Colonic mucosa (tissue), 4 donors: ENCODE results near the gene IL1R2. TPM values are rescaled to one million over a fixed set of nuclear protein-coding genes. Genes with fewer than 3 reads are reported as not detected.

Source experiments
- DNase-seq: peaks from one replicate; pipeline ENCODE4 v3.0.0-alpha.2; 2020
- H3K27ac ChIP-seq: fragments of 200-600 bp; one replicate; pipeline ENCODE4 v1.8.0; 2021
- H3K27me3 ChIP-seq: fragments of 200-600 bp; one replicate; pipeline ENCODE4 v1.8.0; 2021
- H3K36me3 ChIP-seq: fragments of 200-600 bp; one replicate; pipeline ENCODE4 v1.8.0; 2021
- H3K4me1 ChIP-seq: fragments of 200-600 bp; one replicate; pipeline ENCODE4 v1.8.0; 2021; ENCODE audit warnings: mild to moderate bottlenecking
- H3K4me3 ChIP-seq: fragments of 200-600 bp; one replicate; pipeline ENCODE4 v1.8.0; 2021
- H3K9ac ChIP-seq, 2 donors: one replicate each; pipeline ENCODE4 v1.7.0; 2013; ENCODE audit warnings: control low read depth in 2 of 2, low read depth in 2 of 2, low read length in 2 of 2
- H3K9me3 ChIP-seq: fragments of 200-600 bp; one replicate; pipeline ENCODE4 v1.8.0; 2021
- intact Hi-C: fragments of 100-400 bp; cut with DNase I; formaldehyde crosslinking; loops from one replicate; pipeline ENCODE4 v1.14.1; 2022
- total RNA-seq, 2 donors: library from RNA; stranded (reverse); fragmentation: NEBNext Ultra II Directional in 1 of 2; extraction: Animal tissue kit (Norgen Biotek cat#: 25700) in 1 of 2; gene quantifications; one replicate each; pipeline ENCODE4 v1.2.1, GENCODE V29; 2021
- TF ChIP-seq, protein P1 (sequence below): fragments of 200-600 bp; IDR thresholded peaks from one replicate; pipeline ENCODE4 v1.8.0; 2022; ENCODE audit warnings: antibody characterized with exemption, mild to moderate bottlenecking
- donor health status: healthy.
- donor health status: DM: no; HTN: no; CAD: no.
- donor health status: DM: no; HTN: no; CAD: no.

IL1R2 gene
- total RNA-seq, 2 donors from 2014 or later: 50.1 to 152 TPM

DNA sequence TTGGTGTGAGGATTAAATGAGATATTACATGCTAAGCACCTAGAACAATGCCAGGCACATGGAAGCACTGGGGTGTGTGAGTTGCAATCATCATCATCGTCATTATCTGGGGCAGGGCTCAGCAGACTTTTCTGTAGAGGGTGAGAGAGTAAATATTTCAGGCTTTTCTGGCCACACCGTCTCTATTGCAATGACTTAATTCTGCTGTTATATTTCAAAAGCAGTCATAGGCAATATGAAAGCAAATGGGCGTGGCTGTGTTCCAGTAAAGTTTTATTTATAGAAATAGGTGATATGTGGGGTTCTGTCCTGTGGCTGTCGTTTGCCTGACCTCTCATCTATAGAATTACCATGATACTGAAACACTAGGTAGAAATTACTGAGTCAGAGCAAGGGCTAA, 60.6 kb downstream of the IL1R2 start:
- no peaks in the 10 kb centered on the region for H3K9me3 ChIP-seq
- no peak overlapping the region for H3K9ac ChIP-seq
- H3K4me1 ChIP-seq: no peaks in the 10 kb centered on the region
- H3K36me3 ChIP-seq: no peaks in the 10 kb centered on the region
- intact Hi-C loops: no loop called here
- DNase-seq: no peak
- TF ChIP-seq, protein P1, sequence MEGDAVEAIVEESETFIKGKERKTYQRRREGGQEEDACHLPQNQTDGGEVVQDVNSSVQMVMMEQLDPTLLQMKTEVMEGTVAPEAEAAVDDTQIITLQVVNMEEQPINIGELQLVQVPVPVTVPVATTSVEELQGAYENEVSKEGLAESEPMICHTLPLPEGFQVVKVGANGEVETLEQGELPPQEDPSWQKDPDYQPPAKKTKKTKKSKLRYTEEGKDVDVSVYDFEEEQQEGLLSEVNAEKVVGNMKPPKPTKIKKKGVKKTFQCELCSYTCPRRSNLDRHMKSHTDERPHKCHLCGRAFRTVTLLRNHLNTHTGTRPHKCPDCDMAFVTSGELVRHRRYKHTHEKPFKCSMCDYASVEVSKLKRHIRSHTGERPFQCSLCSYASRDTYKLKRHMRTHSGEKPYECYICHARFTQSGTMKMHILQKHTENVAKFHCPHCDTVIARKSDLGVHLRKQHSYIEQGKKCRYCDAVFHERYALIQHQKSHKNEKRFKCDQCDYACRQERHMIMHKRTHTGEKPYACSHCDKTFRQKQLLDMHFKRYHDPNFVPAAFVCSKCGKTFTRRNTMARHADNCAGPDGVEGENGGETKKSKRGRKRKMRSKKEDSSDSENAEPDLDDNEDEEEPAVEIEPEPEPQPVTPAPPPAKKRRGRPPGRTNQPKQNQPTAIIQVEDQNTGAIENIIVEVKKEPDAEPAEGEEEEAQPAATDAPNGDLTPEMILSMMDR: no peak
- no peak overlapping the region for H3K4me3 ChIP-seq
- H3K27ac ChIP-seq: no peak overlapping the region
- H3K27me3 ChIP-seq: no peaks in the 10 kb centered on the region

- Histone ChIP-seq H3K27ac (no peak overlapping the region), H3K4me1 (no peaks in the 10 kb centered on the region), H3K36me3 (no peaks in the 10 kb centered on the region), H3K9me3 (no peaks in the 10 kb centered on the region), H3K4me3 (no peak overlapping the region), H3K27me3 (no peaks in the 10 kb centered on the region), H3K9ac (no peak overlapping the region)
- DNase-seq: peak; percentile 15
- TF ChIP-seq, protein P1: no peak
- intact Hi-C loops: no loop called here
These were observed 61.3 kb downstream of the IL1R2 start for GRCh38 chr2:102053096-102053495.

DNA sequence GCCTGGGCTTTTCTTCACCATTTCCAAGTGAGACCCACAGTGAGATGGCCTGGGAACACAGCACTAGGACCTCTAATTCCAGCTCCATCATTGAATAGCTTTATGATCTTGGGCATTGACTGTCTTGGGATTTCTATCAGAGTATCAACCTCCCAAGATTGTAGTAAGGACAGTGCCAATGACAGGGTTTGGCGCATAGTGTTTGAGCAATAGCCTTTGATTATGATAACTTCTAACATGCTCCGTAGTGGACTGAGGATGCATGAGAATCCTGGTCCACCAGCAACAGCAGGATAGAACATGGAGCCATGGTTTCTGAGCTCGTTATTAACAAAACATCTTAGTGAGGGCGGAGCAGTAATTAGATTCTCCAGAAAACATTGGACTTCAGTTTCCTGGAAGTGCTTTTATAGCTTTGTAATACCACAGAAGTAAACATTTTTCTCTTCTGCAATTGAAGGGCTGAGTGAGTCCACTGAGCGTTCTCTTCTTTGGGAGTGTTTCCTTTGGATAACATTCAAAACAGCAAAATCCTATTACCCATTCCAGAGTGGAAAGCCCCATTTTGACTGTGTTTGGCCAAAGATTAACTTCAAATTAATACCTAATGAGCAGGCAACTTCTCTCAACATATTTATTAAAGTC, 63.7 kb downstream of the IL1R2 start:
- no peaks in the 10 kb centered on the region for H3K4me1 ChIP-seq
- intact Hi-C loops: no loop called here
- peak; percentile 10 for DNase-seq

DNA sequence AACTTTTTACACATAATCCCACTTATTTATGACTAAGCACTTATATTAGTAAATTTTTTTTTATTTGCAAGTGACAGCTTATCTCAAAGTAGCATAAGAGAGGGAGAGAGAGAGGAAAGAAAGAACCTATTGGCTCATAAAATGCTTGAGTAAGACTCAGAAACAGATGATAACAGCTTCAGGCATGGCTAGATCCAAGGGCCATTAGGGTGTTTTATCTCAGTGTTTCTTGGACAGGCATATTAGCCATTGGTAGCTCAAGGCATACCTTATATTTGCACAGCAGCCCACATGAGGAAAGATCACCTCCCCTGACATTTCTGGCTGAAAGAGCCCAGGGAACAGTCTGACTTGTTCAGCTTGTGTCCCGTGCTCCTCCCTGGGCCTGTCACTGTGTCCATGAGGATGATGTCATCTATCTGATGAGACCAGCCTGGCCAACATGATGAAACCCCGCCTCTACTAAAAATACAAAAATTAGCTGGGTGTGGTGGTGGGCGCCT, 64.4 kb downstream of the IL1R2 start:
- Histone ChIP-seq H3K27ac (peak overlapping the region; percentile 45), H3K27me3 (no peaks in the 10 kb centered on the region), H3K9ac (no peak overlapping the region), H3K9me3 (no peaks in the 10 kb centered on the region), H3K4me3 (no peak overlapping the region), H3K36me3 (no peaks in the 10 kb centered on the region), H3K4me1 (no peaks in the 10 kb centered on the region)
- TF ChIP-seq, protein P1: no peak
- peak; percentile 19 for DNase-seq
- intact Hi-C loops: no loop called here

More for the DNA sequence above, 63.7 kb downstream of the IL1R2 start:
- no peaks in the 10 kb centered on the region for H3K36me3 ChIP-seq
- H3K27me3 ChIP-seq: no peaks in the 10 kb centered on the region
- H3K9me3 ChIP-seq: no peaks in the 10 kb centered on the region
- H3K4me3 ChIP-seq: no peak overlapping the region
- TF ChIP-seq, protein P1: no peak
- H3K27ac ChIP-seq: peak overlapping the region; percentile 2
- H3K9ac ChIP-seq: no peak overlapping the region

DNA sequence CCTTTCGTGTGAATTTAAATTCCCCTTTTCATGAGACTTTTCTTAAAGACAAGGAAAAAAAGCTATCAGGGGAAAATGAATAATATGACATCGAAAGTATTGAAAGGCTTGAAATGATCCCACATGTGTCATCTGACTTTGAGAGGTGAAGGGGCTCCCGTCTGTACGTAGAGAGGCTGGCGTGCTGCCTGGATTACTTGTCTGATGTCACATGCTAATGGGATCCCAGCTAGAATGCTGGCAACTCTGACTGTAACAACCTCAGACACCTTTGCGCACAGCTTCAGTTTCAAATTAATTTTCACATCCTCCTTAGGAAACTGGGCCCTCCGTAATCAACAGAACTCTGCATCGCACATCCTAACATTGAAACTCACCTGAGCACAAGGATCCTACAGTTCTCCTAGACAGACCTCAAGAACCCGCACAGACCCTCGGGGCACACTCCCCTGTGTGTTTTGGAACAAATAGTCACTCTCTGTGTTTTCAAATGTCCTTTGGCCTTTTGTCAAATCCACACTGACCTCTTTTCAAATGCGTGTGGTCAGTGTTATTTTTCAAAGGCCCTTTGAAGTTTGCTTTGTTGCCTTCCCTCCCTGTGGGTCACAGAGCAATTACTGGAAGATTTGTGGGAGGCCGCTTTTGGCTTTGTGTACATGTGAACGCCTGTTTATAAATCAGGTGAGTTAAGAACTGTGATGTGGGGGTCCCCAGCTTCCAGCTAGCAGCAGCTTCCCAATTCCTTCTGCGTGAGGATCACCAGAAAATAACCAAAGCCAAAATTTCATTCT, 65.9 kb downstream of the IL1R2 start:
- no peak for DNase-seq
- TF ChIP-seq, protein P1: no peak
- Histone ChIP-seq H3K4me3 (no peak overlapping the region), H3K27me3 (no peaks in the 10 kb centered on the region), H3K27ac (no peak overlapping the region), H3K4me1 (no peaks in the 10 kb centered on the region), H3K9ac (no peak overlapping the region), H3K9me3 (no peaks in the 10 kb centered on the region), H3K36me3 (no peaks in the 10 kb centered on the region)
- intact Hi-C loops: no loop called here
